Measurements from ENCODE around the gene TMEM9.

- TF ChIP-seq CTCF (IDR thresholded peaks at IDR 0.05; ENCODE audit: extremely low read depth in 1 of 2, insufficient read depth in 1 of 2, low read depth in 1 of 2, low read length in 2 of 2): no peak
- no peak for TF ChIP-seq EZH2 (IDR thresholded peaks at IDR 0.05; ENCODE audit: borderline replicate concordance, low read depth, low read length, severe bottlenecking)
- TF ChIP-seq FOS (IDR thresholded peaks at IDR 0.05; ENCODE audit: borderline replicate concordance, insufficient read depth, low read length): no peak
- TF ChIP-seq POLR2A (IDR thresholded peaks at IDR 0.05; ENCODE audit: low read depth, low read length): no peak
- TF ChIP-seq POLR2AphosphoS5 (IDR thresholded peaks at IDR 0.05; ENCODE audit: insufficient read depth, low read depth, low read length): no peak
Measured at GRCh38 chr1:201163707-201164106, 9.4 kb upstream of the TMEM9 start.
